Measurements from ENCODE around the gene SKAP2.

Gene SKAP2

DNA sequence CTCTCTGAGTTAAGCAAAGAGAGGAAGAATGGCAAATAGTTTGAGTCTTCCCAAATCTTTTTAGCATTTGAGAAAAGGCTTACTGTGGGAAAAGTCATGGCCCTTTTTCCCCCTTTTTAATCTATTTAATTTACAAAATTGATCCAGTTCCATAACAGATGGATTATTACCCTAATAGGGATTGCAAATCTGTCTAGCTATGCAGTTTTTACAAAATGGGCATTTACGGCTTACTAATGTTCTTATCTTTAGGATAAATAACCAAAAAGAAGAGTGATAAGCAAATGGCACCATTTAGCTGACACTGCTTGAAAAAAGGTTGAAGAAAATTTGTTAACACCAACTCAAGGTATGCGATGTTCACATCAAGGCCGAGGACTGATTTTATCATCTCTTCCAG, 169.7 kb downstream of the SKAP2 start:
- FAIRE-seq = no peak

DNA sequence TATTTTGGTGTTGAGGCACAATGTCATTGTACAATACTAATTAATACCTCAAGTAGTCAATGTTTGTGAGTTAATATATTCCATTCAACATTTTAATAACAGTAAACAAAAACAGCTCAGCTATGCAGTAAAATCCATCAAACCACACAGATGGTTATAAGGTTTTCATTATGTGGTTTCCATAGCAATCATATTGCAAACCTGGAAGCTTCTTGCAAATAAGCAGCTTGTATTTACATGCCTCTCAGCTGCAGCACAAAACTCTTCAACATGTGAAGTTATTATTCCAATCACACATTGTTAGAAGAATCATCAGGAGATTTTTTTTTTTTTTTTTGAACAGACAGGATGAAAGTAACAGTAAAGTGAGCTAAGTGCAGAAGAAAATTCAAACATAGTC, 170.2 kb downstream of the SKAP2 start:
- no peak for TF ChIP-seq TAF1 (IDR thresholded peaks at IDR 0.05; ENCODE audit: low read depth, low read length)
- no peak for TF ChIP-seq SPI1 (IDR thresholded peaks at IDR 0.05; ENCODE audit: low read depth, low read length)
- TF ChIP-seq POLR2AphosphoS5 (IDR thresholded peaks at IDR 0.05; ENCODE audit: low read depth, low read length) = no peak
- no peak for TF ChIP-seq PAX5 (IDR thresholded peaks at IDR 0.05; ENCODE audit: insufficient read depth, low read length, severe bottlenecking)
- TF ChIP-seq POU2F2 (IDR thresholded peaks at IDR 0.05; ENCODE audit: low read depth, low read length) = no peak
- TF ChIP-seq POLR2A (IDR thresholded peaks at IDR 0.05; ENCODE audit: low read depth, low read length) = no peak
- no peak for FAIRE-seq
- no peak for DNase-seq (ENCODE audit: insufficient read length, low spot score)

More for the DNA sequence above, 169.7 kb downstream of the SKAP2 start:
- TF ChIP-seq PAX5 (IDR thresholded peaks at IDR 0.05; ENCODE audit: insufficient read depth, low read length, severe bottlenecking) (no peak), SPI1 (IDR thresholded peaks at IDR 0.05; ENCODE audit: low read depth, low read length) (no peak), TAF1 (IDR thresholded peaks at IDR 0.05; ENCODE audit: low read depth, low read length) (no peak), POU2F2 (IDR thresholded peaks at IDR 0.05; ENCODE audit: low read depth, low read length) (no peak), POLR2A (IDR thresholded peaks at IDR 0.05; ENCODE audit: low read depth, low read length) (no peak), POLR2AphosphoS5 (IDR thresholded peaks at IDR 0.05; ENCODE audit: low read depth, low read length) (no peak)
- no peak for DNase-seq (ENCODE audit: insufficient read length, low spot score)

DNA sequence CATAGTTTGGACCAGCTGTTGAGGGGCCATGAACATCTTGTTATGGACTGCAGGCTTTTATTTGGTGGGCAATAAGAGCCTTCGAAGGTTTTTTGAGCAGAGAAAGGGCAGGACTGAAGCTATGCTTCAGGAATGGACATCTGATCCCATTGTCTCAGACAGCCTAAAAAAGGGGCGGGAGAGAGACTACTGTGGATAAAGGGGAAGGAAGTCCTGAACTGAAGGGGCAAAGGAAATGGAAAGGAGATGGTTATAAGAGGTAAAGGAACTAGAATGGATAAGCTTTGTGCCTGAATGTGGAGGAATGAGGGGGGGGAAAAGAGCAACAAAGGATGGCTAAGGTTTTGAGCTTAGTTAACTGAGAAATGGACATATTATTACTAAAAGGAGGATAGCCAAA, 172.5 kb downstream of the SKAP2 start:
- no peak for DNase-seq (ENCODE audit: insufficient read length, low spot score)
- FAIRE-seq = no peak
- TF ChIP-seq POLR2AphosphoS5 (IDR thresholded peaks at IDR 0.05; ENCODE audit: low read depth, low read length) (no peak), POU2F2 (IDR thresholded peaks at IDR 0.05; ENCODE audit: low read depth, low read length) (no peak), POLR2A (IDR thresholded peaks at IDR 0.05; ENCODE audit: low read depth, low read length) (no peak), SPI1 (IDR thresholded peaks at IDR 0.05; ENCODE audit: low read depth, low read length) (no peak), PAX5 (IDR thresholded peaks at IDR 0.05; ENCODE audit: insufficient read depth, low read length, severe bottlenecking) (no peak), TAF1 (IDR thresholded peaks at IDR 0.05; ENCODE audit: low read depth, low read length) (no peak)

DNA sequence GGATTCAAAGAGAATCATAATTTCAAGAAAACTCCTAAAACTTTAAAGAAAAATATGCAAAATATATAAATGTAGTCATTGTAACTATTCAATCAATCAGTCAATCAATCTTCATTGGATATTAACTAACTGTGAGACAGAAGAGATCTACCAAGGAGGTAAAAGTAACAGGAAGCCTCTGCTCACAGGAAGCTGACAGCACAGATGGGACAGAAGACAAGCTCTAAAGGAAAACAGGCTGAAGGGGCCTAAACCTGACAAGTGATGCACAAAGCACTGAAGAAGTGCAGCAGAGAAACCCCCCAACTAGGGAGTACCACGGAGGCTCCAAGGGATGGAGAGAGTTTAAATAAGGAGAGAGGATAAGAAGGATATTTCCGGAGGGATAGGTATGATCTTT, 173.0 kb downstream of the SKAP2 start:
- FAIRE-seq (no peak), DNase-seq (ENCODE audit: insufficient read length, low spot score) (no peak)
- TF ChIP-seq TAF1 (IDR thresholded peaks at IDR 0.05; ENCODE audit: low read depth, low read length) (no peak), SPI1 (IDR thresholded peaks at IDR 0.05; ENCODE audit: low read depth, low read length) (no peak), POLR2A (IDR thresholded peaks at IDR 0.05; ENCODE audit: low read depth, low read length) (no peak), POLR2AphosphoS5 (IDR thresholded peaks at IDR 0.05; ENCODE audit: low read depth, low read length) (no peak), POU2F2 (IDR thresholded peaks at IDR 0.05; ENCODE audit: low read depth, low read length) (no peak), PAX5 (IDR thresholded peaks at IDR 0.05; ENCODE audit: insufficient read depth, low read length, severe bottlenecking) (no peak)

DNA sequence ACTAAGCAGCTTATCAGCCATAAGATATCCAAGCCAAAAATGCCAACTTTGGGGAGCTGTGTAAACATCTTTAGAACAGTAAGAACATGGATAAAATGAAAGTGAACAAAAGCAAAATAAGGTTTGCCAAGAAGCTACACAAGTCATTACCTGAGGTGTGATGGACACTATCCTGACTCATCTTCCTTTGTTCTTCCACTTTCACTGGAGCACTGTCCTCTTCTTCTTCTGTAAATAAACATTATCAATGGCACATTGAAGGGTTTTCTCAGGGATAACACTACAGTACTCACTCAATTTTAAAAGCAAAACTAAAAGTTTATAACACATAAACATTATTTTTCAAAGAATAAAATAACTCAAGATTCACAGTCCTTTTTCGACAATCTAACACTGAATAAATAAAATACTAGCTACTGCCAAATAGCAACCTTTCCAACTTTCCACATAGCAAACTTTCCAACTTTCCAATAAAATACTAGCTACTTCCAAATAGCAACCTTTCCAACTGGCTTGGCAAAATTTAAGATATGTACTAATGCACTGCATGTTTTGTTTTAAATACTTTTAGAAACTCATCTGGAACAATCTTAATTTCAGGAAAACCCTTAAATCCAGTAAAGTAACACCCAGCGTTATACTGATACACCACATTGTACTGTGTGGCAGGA, 174.1 kb downstream of the SKAP2 start:
- DNase-seq (ENCODE audit: insufficient read length, low spot score) (no peak), FAIRE-seq (no peak)
- no peak for TF ChIP-seq POLR2AphosphoS5 (IDR thresholded peaks at IDR 0.05; ENCODE audit: low read depth, low read length)
- TF ChIP-seq POLR2A (IDR thresholded peaks at IDR 0.05; ENCODE audit: low read depth, low read length) = no peak
- no peak for TF ChIP-seq SPI1 (IDR thresholded peaks at IDR 0.05; ENCODE audit: low read depth, low read length)
- TF ChIP-seq POU2F2 (IDR thresholded peaks at IDR 0.05; ENCODE audit: low read depth, low read length) = no peak
- TF ChIP-seq TAF1 (IDR thresholded peaks at IDR 0.05; ENCODE audit: low read depth, low read length) = no peak
- no peak for TF ChIP-seq PAX5 (IDR thresholded peaks at IDR 0.05; ENCODE audit: insufficient read depth, low read length, severe bottlenecking)

DNA sequence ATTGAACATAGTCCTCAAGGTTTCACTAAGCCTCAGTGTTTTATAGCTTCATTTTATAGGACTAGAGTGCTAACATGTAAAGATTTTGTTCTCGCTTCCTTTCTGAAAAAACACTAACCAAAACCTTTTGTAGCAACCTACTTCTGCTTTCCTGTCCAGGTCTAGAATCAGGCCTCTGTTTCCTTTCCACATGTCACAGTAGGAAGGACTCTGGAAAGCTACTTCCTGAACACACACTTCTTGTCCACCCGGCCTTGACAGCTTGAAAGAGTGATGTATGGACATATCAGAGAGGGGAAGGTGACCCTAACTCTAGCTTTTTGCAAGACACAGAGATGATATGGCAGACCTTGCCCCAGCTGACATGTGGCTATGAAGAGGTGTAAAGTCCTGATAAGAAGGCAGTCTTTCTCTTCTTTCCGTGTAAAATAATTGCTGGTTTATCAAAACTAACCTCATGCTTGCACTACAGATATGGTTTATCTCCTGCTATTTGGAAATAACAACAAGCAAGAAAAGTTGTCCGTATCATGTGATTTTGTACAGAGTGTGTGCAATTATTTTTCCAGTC, 175.4 kb downstream of the SKAP2 start:
- FAIRE-seq (peak; percentile 82), DNase-seq (ENCODE audit: insufficient read length, low spot score) (no peak)
- TF ChIP-seq SPI1 (IDR thresholded peaks at IDR 0.05; ENCODE audit: low read depth, low read length) = peak; percentile 74
- no peak for TF ChIP-seq PAX5 (IDR thresholded peaks at IDR 0.05; ENCODE audit: insufficient read depth, low read length, severe bottlenecking)

DNA sequence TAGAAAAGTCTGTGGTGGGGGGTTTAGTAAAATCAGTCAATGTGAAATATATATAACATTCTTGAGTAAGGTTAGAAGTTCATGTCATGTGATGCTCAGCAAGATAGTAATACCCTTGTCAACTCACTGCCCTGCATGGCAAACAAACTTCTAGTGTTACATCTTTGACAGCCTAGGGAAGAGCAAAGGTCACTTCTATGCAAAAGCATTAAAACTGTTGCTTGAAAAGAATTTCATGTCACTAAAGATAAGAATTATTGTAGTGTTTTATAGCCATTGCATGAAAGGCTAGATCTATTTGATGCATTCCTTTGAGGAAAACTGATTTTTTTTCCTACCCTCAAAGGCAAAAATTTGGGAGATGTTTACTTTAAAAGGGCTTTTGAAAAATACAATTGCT, 176.0 kb downstream of the SKAP2 start:
- no peak for DNase-seq (ENCODE audit: insufficient read length, low spot score)
- no peak for FAIRE-seq
- no peak for TF ChIP-seq PAX5 (IDR thresholded peaks at IDR 0.05; ENCODE audit: insufficient read depth, low read length, severe bottlenecking)
- no peak for TF ChIP-seq SPI1 (IDR thresholded peaks at IDR 0.05; ENCODE audit: low read depth, low read length)

DNA sequence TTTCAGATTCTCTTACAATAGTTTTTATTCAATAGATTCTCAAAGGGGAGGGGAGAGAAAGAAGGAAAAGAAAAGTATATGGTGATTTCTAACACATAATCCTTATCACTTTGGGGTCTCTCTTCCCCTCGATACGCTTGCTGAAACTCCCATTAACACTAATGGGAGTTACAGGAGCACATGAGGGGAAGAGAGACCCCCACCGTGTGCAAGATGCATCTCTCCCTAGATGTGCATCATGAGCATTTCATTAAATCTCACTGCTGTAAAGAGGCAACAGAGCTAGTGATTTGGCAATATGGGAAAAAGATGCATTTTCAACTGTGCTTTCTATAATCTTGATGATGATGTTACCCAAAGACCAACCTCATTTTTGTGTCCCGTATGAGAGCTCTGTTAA, 177.4 kb downstream of the SKAP2 start:
- DNase-seq (ENCODE audit: insufficient read length, low spot score) (no peak), FAIRE-seq (no peak)
- TF ChIP-seq POLR2AphosphoS5 (IDR thresholded peaks at IDR 0.05; ENCODE audit: low read depth, low read length) (no peak), POLR2A (IDR thresholded peaks at IDR 0.05; ENCODE audit: low read depth, low read length) (no peak), TAF1 (IDR thresholded peaks at IDR 0.05; ENCODE audit: low read depth, low read length) (no peak), PAX5 (IDR thresholded peaks at IDR 0.05; ENCODE audit: insufficient read depth, low read length, severe bottlenecking) (no peak), SPI1 (IDR thresholded peaks at IDR 0.05; ENCODE audit: low read depth, low read length) (no peak), POU2F2 (IDR thresholded peaks at IDR 0.05; ENCODE audit: low read depth, low read length) (no peak)

DNA sequence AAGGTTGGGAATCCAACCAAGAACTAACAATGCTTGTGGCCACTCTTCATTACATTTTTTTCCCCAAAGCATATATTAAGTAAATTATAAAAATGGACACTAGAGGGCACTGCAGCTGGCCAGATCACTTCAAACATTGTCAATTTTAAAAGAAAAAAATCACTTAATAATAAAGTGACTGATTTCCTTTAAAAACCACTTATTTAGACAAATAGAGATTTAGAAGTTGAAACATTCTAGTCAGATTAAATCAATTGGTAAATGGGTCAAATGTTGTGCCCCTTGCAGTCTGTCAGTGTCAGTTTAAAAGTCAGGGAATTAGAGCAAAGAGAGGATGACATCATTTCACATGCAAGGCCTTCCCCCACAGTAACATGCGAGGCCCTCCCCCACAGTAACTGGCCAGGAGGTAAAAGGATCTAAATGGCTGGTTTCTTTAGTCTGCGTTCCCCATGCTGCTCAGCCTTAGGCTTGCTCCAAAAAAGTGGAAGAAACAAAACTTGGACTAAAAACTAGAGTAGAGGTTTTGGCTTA, 177.9 kb downstream of the SKAP2 start:
- no peak for TF ChIP-seq POLR2A (IDR thresholded peaks at IDR 0.05; ENCODE audit: low read depth, low read length)
- TF ChIP-seq POLR2AphosphoS5 (IDR thresholded peaks at IDR 0.05; ENCODE audit: low read depth, low read length) = no peak
- TF ChIP-seq PAX5 (IDR thresholded peaks at IDR 0.05; ENCODE audit: insufficient read depth, low read length, severe bottlenecking) = no peak
- TF ChIP-seq POU2F2 (IDR thresholded peaks at IDR 0.05; ENCODE audit: low read depth, low read length) = no peak
- no peak for TF ChIP-seq SPI1 (IDR thresholded peaks at IDR 0.05; ENCODE audit: low read depth, low read length)
- TF ChIP-seq TAF1 (IDR thresholded peaks at IDR 0.05; ENCODE audit: low read depth, low read length) = no peak
- no peak for DNase-seq (ENCODE audit: insufficient read length, low spot score)
- peak; percentile 9 for FAIRE-seq

DNA sequence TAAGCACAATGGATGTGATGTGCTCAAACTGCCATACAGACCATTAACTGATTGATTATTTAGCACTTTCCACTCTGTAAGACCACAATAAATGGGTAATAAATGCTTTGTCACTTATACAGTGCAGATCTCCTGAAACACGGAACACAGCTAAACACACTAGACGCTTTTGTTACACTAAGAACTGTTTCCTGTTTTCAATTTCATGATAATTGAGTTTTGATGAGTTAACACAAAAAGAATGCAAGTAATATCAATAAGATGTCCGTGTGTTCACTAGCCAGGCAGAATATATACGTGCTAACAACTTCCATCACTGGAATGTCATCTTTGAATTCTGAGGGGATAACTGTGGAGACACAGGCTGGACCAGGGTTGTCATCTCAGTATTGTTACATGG, 178.8 kb downstream of the SKAP2 start:
- DNase-seq (ENCODE audit: insufficient read length, low spot score) = no peak
- FAIRE-seq = peak; percentile 20
- TF ChIP-seq PAX5 (IDR thresholded peaks at IDR 0.05; ENCODE audit: insufficient read depth, low read length, severe bottlenecking) = no peak
- no peak for TF ChIP-seq POLR2A (IDR thresholded peaks at IDR 0.05; ENCODE audit: low read depth, low read length)
- TF ChIP-seq SPI1 (IDR thresholded peaks at IDR 0.05; ENCODE audit: low read depth, low read length) = no peak
- no peak for TF ChIP-seq POLR2AphosphoS5 (IDR thresholded peaks at IDR 0.05; ENCODE audit: low read depth, low read length)
- no peak for TF ChIP-seq POU2F2 (IDR thresholded peaks at IDR 0.05; ENCODE audit: low read depth, low read length)

All from GM12891 (cell line).